HG02938 (cell line): ENCODE data around the gene UBE2G2.

Experiments used
- ATAC-seq: cut with Tn5 transposase; IDR thresholded peaks from one replicate; pipeline ENCODE4 v1.9.1; 2021; ENCODE audit warnings: mild to moderate bottlenecking, moderate library complexity; ENCODE audit not compliant: unreplicated experiment

UBE2G2 gene

GRCh38 chr21:44792702-44793591, 8.7 kb downstream of the UBE2G2 start:
- ATAC-seq, result no peak

GRCh38 chr21:44791993-44792392, 9.6 kb downstream of the UBE2G2 start:
- no peak for ATAC-seq

DNA sequence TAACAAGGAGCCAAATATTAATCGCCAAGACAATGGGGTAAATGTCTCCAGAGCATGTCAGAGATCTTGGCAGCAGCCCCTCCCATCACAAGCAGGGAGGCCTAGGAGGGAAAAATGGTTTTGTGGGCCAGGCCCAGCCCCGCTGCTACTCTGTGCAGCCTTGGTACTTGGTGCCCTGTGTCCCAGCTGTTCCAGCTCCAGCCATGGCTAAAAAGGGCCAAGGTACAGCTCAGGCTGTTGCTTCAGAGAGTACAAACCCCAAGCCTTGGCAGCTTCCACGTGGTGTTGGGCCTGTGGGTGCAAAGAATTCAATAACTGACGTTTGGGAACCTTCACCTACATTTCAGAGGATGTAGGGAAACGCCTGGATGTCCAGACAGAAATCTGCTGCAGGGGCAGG, 10.4 kb downstream of the UBE2G2 start:
- no peak for ATAC-seq

- no peak for ATAC-seq
Observed at GRCh38 chr21:44790368-44790767, 11.3 kb downstream of the UBE2G2 start.

- ATAC-seq, result no peak
Observed at GRCh38 chr21:44789880-44790279, 11.7 kb downstream of the UBE2G2 start.

DNA sequence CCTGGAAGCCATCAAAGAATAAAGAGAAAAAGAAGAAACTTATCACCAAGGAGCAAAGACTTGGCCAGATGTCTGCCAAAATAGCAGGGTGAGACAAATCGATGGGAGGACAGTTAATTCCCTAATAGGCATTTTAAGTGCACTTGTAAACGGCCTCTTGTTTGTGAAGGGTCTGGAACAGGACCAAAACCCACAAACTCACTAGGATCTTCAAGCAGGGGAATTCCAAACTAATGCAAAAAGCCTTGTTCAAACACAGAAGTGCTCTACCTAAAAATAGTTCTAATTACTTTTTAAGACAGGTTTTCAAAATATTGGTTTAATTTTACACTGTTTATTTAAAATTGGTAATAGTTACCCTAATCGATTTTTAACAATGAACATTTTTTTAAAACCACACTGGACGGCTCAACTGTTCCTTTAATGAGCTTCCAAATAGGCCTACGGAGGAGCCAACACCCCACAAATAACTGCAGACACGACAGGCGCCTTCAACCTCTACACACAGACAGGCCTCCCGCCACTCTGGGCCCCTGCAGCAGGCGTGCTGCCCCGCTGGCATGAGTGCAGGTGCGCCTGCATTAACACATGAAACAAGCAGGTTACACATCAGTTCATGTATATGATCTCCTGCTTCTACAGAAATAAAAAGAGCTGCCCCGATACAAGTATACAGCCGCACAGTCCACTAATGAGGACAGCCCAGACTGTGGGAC, 15.8 kb downstream of the UBE2G2 start:
- ATAC-seq, result no peak

DNA sequence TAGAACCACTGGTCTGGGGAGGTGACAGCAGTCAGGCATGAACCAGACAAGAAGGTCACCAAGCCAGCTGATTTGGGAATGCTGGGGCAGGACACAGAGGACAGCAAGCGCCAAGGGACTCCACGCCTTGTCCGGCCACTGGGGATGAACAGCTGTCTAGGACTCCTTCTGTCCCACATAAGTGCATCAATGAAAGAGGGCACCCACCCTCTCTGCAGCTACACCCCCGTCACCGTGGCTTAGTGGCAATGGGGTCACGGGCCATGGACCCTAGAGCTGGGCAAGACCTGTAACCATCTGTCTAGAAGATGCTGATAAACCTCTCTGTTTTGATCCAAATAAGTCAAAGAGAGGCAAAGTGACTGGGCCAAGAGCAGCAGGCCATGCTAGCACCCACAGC, 16.8 kb downstream of the UBE2G2 start:
- ATAC-seq, result no peak

- no peak for ATAC-seq
Observed at GRCh38 chr21:44783020-44783696, 18.5 kb downstream of the UBE2G2 start.

DNA sequence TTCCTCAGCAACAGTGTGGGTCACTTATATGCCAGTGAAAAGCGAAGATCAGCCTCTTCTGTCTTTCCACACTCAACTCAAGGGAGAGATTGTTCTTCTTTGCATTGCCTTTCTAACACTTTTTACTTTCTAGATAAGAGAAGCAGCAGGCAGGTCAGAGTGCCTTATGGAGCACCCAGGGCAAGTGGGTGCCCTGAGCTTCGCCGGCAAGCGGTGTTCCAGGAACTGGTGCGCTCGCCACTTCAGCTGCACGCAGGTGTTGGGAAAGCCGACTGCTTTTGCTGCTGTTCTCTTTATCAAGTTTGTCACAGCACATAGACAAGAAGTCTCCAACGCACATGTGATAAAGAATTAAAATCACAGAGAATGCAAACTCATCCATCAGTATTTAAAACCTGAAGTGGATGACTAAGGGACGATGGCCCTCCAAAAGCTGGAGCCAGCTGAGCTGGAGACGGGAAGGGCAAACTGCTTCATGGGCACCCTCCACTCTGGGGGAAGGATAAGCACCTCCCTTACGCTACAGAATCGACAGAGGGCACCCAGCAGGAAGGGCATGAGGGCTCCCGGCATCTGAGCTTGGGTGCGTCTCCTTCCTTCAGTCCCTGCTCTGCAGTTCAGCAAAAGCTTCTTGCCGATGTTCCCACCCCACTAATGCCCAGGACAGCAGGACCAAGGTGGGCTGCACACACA, 20.7 kb downstream of the UBE2G2 start:
- no peak for ATAC-seq

GRCh38 chr21:44780137-44780502, 21.5 kb downstream of the UBE2G2 start:
- no peak for ATAC-seq

DNA sequence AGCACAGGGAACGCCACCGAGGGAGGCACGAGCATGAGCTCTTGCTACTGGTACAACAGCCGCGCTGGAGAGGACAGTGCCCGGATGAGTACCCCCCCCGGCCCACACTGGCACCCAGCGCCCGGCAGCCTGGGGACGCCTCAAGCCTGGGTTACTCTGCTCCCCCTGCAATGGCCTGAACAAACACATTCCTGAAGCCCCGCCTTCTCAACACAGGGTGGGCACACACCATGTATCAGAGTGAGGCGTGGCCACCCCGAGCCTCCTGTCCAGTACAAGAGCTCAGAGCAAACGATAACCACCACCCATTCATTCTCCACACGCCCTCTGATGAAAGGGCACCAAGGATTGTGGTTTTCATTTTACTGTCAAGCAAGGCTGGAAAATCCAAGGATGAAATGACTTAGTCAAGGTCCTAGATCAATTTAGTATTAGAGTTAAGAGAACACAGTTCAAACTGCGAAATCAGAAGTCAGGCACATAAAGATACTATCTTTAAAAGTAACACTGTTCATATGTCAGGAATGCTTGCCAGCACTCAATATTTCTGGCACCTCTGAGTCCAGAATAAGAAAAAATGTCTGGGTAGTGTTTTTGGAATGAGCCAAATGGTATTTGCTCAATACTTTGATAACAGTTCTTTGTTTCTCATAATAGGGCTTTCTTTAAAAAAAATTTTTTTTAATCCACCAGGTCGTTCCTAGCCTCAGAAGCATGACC, 22.0 kb downstream of the UBE2G2 start:
- ATAC-seq, result no peak

- ATAC-seq, result no peak
Observed at GRCh38 chr21:44778983-44779382, 22.6 kb downstream of the UBE2G2 start.

GRCh38 chr21:44778499-44778911, 23.1 kb downstream of the UBE2G2 start:
- ATAC-seq, result no peak

DNA sequence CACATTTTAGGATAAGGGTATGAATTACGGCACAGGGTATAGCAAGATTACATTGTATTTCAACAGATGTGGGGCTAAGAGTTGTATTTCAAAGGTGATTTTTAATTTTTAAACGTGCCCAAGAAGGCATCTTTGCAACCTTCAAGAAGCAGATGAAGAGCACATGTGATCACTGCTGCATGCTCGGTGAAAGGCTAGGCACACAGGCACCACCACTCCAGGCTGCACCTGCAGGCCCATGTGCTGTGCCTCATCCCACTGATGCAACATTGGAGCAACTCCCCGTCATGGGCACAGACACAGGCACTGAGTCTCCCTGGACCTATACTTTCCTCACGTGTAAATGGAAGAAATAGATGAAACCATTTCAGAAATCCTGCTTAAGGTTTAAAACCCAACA, 23.5 kb downstream of the UBE2G2 start:
- no peak for ATAC-seq

DNA sequence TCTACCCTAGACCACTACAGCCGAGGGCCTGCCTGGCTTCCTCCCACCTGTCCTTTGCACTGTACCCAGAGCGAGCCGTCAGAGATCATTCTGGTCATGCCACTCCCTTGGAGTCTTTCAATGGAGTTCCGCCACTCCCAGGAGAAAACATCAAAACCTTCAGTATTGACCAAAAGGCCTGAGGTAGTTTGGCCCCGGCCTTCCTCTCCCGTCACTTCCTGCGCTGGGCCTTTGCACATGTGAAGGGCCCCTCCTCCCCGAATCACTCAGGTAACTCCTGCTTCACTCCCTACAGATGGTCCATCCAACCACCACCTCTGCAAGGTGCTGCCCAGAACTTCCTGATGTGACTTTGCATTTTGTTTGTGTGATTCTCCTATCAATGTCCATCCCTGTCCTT, 26.6 kb downstream of the UBE2G2 start:
- no peak for ATAC-seq

- ATAC-seq, result no peak
Observed at GRCh38 chr21:44773291-44773932, 28.2 kb downstream of the UBE2G2 start.

DNA sequence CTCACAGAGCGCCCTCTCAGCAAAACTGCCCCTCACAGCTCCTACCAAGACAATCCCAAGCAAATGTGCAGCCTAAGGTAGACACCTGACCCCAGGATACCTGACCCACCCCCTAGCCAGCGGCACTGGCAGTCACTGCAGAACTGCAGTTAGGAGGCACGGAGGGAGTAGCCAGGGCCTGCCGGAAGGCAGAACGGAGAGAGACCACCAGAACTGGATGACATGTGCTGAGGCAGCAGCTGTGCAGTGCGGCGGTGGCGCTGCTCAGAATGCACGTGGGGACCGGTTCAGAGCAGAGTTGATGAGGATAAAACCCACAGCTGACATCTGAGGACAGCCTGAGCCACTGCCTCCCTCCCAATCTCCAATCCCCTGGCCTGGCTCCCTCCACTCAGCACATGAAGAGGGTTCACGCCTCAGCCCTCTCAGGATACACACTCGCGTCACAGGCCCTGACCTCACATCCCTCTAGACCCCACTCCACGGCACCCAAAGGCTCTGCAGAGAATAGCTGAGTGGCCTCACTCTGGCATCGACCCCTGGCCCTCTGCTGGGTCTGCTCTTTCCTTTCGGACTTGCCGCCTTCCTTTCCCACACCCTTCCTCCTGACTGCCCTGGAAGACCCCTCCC, 29.6 kb downstream of the UBE2G2 start:
- no peak for ATAC-seq

GRCh38 chr21:44767834-44768831, 33.5 kb downstream of the UBE2G2 start:
- ATAC-seq, result no peak
